ENCODE measurements around the gene SERPINE1.
"Not testable (repeated sequence)": the region's sequence is repeated elsewhere in the genome, so short reads cannot be mapped to it uniquely, and the experiment has no call there.

The SERPINE1 gene

DNA sequence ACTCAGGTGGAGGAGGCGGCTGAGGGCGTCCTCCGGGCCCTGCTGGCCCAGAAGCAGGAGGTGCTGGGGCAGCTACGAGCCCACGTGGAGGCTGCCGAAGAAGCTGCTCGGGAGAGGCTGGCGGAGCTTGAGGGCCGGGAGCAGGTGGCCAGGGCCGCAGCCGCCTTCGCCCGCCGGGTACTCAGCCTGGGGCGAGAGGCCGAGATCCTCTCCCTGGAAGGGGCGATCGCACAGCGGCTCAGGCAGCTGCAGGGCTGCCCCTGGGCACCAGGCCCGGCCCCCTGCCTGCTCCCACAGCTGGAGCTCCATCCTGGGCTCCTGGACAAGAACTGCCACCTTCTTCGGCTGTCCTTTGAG lies 38.9 kb upstream of the SERPINE1 start:
- TF ChIP-seq, protein P1, sequence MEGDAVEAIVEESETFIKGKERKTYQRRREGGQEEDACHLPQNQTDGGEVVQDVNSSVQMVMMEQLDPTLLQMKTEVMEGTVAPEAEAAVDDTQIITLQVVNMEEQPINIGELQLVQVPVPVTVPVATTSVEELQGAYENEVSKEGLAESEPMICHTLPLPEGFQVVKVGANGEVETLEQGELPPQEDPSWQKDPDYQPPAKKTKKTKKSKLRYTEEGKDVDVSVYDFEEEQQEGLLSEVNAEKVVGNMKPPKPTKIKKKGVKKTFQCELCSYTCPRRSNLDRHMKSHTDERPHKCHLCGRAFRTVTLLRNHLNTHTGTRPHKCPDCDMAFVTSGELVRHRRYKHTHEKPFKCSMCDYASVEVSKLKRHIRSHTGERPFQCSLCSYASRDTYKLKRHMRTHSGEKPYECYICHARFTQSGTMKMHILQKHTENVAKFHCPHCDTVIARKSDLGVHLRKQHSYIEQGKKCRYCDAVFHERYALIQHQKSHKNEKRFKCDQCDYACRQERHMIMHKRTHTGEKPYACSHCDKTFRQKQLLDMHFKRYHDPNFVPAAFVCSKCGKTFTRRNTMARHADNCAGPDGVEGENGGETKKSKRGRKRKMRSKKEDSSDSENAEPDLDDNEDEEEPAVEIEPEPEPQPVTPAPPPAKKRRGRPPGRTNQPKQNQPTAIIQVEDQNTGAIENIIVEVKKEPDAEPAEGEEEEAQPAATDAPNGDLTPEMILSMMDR (conservative IDR thresholded peaks at IDR 0.05; ENCODE audit: low read depth, low read length) = no peak
- no peak overlapping the region for H3K4me3 ChIP-seq (ENCODE audit: low read length)
- DNase-seq (ENCODE audit: low read depth) = no peak

DNA sequence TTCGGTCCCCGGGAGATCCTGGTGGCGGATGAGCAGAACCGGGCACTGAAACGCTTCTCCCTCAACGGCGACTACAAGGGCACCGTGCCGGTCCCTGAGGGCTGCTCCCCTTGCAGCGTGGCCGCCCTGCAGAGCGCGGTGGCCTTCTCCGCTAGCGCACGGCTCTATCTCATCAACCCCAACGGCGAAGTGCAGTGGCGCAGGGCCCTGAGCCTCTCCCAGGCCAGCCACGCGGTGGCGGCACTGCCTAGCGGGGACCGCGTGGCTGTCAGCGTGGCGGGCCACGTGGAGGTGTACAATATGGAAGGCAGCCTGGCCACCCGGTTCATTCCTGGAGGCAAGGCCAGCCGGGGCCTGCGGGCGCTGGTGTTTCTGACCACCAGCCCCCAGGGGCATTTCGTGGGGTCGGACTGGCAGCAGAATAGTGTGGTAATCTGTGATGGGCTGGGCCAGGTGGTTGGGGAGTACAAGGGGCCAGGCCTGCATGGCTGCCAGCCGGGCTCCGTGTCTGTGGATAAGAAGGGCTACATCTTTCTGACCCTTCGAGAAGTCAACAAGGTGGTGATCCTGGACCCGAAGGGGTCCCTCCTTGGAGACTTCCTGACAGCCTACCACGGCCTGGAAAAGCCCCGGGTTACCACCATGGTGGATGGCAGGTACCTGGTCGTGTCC lies 37.9 kb upstream of the SERPINE1 start:
- H3K4me3 ChIP-seq (ENCODE audit: low read length) = no peak overlapping the region
- TF ChIP-seq, protein P1 (conservative IDR thresholded peaks at IDR 0.05; ENCODE audit: low read depth, low read length) = no peak
- no peak for DNase-seq (ENCODE audit: low read depth)

DNA sequence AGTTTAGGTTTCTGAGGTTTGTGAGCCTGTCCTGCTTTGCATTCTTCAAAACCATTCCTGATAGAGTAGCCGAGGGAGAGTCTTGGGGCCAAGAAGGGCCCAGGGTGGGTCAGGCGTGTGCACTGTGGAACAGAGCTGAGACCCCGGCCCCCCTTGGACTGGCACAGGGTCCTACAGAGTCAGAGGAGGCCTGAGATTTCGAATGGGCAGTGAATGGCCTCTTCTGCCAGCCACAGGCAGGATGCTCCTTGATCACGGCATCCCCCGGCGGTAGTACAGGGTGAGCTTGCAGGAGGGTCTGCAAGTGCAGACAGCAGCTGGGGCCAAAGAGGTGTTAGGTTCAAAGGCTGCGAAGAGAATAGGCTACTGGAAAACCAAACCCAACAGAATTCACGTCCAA lies 37.0 kb upstream of the SERPINE1 start:
- TF ChIP-seq, protein P1 (conservative IDR thresholded peaks at IDR 0.05; ENCODE audit: low read depth, low read length) = no peak
- no peak for DNase-seq (ENCODE audit: low read depth)
- H3K4me3 ChIP-seq (ENCODE audit: low read length) = no peak overlapping the region

DNA sequence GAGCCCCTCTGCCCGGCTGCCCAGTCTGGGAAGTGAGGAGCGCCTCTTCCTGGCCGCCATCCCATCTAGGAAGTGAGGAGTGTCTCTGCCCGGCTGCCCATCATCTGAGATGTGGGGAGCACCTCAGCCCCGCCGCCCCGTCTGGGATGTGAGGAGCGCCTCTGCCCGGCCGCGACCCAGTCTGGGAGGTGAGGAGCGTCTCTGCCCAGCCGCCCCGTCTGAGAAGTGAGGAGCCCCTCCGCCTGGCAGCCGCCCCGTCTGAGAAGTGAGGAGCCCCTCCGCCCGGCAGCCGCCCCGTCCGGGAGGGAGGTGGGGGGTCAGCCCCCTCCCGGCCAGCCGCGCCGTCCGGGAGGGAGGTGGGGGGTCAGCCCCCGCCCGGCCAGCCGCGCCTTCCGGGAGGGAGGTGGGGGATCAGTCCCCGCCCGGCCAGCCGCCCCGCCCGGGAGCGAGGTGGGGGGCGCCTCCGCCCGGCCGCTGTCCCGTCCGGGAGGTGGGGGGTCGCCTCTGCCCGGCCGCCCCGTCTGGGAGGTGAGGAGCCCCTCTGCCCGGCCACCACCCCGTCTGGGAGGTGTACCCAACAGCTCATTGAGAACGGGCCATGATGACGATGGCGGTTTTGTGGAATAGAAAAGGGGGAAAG lies 34.5 kb upstream of the SERPINE1 start:
- not testable (repeated sequence) for DNase-seq (ENCODE audit: low read depth); H3K4me3 ChIP-seq (ENCODE audit: low read length)

DNA sequence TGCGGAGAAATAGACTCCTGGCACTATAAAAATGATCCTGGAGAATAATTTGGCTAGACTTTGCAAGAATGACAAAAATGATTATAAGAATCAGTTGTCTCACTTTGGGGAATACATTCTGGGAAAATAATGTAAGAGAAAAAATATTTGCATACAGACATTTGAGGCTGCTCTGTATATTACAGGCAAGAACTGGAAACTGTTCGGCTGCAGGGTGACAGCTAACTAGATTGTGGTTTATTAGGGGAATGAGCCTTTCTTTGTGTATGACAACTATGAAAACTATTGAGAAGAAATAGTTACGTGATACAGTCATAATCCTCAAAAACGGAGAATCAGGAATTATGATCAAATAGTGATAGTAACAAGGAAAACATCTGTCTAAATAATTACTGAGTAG lies 33.0 kb upstream of the SERPINE1 start:
- DNase-seq (ENCODE audit: low read depth) = peak; percentile 39
- TF ChIP-seq, protein P1 (conservative IDR thresholded peaks at IDR 0.05; ENCODE audit: low read depth, low read length) = no peak
- H3K4me3 ChIP-seq (ENCODE audit: low read length) = no peak overlapping the region

DNA sequence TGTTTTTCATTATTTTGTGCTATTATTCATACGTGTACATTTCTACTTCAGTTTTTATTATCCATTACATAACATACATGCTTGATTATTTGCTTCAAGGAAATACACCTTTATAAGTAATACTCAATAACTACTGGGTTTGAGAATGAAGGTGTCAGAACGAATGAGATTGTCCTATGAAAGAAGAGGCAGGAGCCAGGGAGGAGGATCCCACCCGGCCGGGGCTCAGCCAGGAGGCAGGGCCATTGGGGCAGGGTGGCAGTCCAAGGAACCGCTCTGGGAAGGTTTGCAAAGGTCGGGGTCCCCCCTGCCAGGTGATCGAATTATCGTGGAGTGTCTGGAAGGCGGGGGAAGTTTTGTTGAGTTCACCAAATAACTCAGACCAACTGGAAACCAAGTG lies 32.5 kb upstream of the SERPINE1 start:
- no peak for DNase-seq (ENCODE audit: low read depth)
- TF ChIP-seq, protein P1 (conservative IDR thresholded peaks at IDR 0.05; ENCODE audit: low read depth, low read length) = no peak
- no peak overlapping the region for H3K4me3 ChIP-seq (ENCODE audit: low read length)

DNA sequence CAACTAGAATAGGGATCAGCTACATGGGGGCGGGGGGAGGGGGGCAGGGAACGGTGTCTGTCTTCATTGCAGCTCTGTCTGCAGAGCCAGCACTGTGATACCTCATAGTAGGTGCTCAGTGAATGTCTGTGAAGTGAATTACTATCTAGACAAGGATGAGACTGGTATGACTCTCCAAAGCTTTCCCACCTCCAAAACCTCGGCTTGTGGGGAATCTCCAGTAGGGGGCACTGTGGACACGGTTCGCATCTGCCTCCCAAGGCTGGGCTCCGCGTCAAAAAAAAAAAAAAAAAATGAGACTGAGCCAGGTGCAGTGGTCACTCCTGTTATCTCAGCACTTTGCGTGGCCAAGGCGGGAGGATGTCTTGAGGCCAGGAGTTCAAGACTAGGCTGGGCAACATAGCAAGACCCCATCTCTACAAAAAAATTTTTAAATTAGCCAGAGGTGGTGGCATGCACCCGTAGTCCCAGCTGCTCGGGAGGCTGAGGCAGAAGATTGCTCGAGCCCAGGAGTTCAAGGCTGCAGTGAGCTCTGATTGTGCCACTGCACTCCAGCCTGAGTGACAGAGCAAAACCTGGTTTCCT lies 32.0 kb upstream of the SERPINE1 start:
- TF ChIP-seq, protein P1 (conservative IDR thresholded peaks at IDR 0.05; ENCODE audit: low read depth, low read length) = peak; percentile 77
- DNase-seq (ENCODE audit: low read depth) = no peak
- H3K4me3 ChIP-seq (ENCODE audit: low read length) = no peak overlapping the region

Measured in retinal pigment epithelial cell (primary cell).